GM12891 (cell line): ENCODE measurements around the gene NABP1. TPM values are rescaled to one million over a fixed set of nuclear protein-coding genes. Genes with fewer than 3 reads are reported as not detected.
A peak's percentile ranks its signal among the peaks of the same experiment; 100 is the strongest.

Experiments used
- DNase-seq: peaks from one replicate; pipeline ENCODE4 v3.0.0; 2011; ENCODE audit warnings: low spot score; ENCODE audit not compliant: insufficient read length
- FAIRE-seq: peaks from 2 replicates; lab custom pipeline; 2011; peaks lifted over from hg19 to GRCh38; lab: Jason Lieb, UNC
- PAX5 ChIP-seq: IDR thresholded peaks from 2 replicates; pipeline ENCODE4 v1.6.1; 2011; ENCODE audit warnings: low read length, moderate library complexity, mild to moderate bottlenecking; ENCODE audit not compliant: insufficient read depth, severe bottlenecking
- POLR2A ChIP-seq: IDR thresholded peaks from 2 replicates; pipeline ENCODE4 v1.6.1; 2011; ENCODE audit warnings: low read depth, low read length, control low read depth
- POLR2AphosphoS5 ChIP-seq: IDR thresholded peaks from 2 replicates; pipeline ENCODE4 v1.6.1; 2011; ENCODE audit warnings: low read depth, low read length, control low read depth
- POU2F2 ChIP-seq: IDR thresholded peaks from 2 replicates; pipeline ENCODE4 v1.6.1; 2011; ENCODE audit warnings: low read depth, mild to moderate bottlenecking, control low read depth, low read length, moderate library complexity
- SPI1 ChIP-seq: IDR thresholded peaks from 2 replicates; pipeline ENCODE4 v1.6.1; 2011; ENCODE audit warnings: low read depth, low read length, control low read depth
- TAF1 ChIP-seq: IDR thresholded peaks from 2 replicates; pipeline ENCODE4 v1.6.1; 2011; ENCODE audit warnings: low read depth, low read length, control low read depth
- polyA plus RNA-seq: library from polyadenylated mRNA; unstranded; fragments of >200 nt; gene quantifications from one replicate; pipeline ENCODE4 v1.2.1, GENCODE V29; 2012; ENCODE audit warnings: low read depth, missing spikeins, inconsistent platforms; ENCODE audit not compliant: missing spikeins

NABP1 gene, protein sequence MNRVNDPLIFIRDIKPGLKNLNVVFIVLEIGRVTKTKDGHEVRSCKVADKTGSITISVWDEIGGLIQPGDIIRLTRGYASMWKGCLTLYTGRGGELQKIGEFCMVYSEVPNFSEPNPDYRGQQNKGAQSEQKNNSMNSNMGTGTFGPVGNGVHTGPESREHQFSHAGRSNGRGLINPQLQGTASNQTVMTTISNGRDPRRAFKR
- 7.8 TPM for polyA plus RNA-seq

DNA sequence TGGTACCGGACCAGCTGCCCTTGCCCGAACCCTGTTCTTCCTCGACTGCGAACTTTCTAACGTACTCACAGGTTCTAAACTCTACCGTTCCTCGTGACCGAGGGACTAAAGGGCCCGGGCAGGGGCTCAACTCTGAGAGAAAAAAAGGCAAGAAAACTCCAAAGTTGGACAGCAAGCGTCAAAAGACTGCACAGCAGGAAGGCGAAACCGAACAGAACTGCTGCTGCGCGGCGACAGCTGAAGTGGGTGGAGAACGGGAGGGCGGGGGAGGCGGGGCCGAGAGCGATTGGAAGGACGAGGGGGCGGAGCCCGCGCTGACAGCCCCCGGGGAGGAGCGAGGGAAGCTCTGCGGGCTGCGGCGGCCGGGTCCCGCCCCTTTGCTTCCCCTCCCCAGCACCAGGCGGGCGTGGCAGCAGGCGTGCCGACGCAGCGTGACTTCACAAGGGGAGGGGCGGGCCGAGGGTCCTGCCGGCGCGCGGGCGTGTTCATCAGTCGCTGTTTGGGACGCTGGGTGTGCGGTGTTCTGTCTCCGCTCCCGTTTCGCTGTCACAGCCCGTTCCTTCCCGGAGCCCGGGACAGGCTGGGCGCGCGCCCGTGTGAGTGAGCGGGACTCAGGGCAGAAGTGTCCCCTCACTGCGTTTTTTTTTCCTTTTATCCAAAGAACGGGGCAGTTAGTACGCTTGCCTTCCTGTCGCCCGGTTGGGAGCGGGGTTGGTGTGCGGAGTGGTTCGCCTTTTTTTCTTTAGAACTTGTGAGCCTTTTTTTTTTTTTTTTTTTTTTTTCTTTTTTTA lies at the start of gene NABP1:
TSS of gene NABP1 (plus strand) at position 491 of the 791 bp plus-strand sequence. CDS start 479 bp downstream, outside the sequence.
- DNase-seq, result peak; percentile 64
- TF ChIP-seq TAF1 (peak; percentile 99), POLR2A (peak; percentile 100), POU2F2 (peak; percentile 96), POLR2AphosphoS5 (peak; percentile 100), SPI1 (0 out of 2 replicates have a peak, but pooled peaks have one; percentile 12), PAX5 (no peak)
- peak; percentile 99 for FAIRE-seq

DNA sequence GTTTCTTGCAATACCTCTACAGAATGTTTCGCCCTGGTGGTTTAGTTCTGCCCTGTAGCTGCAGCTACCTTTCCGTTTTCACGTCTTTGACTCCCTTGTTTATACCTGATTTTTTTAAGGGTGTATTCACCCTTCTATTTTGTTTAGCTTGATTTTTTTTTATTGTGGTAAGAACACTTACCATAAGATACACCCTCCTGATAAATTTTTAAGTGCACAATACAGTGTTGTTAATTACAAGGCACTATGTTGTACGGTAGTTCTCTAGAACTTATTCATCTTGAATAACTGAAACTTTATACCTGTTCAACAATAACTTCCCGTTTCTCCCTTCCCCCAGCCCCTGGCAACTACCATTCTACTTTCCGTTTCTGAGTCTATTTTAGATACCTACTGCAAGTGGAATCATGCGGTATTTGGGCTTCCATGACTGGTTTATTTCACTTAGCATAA lies 48.9 kb upstream of the NABP1 start:
- DNase-seq, result no peak
- TF ChIP-seq PAX5 (no peak), POLR2A (no peak), POU2F2 (no peak), SPI1 (no peak), TAF1 (no peak), POLR2AphosphoS5 (no peak)
- peak; percentile 65 for FAIRE-seq

DNA sequence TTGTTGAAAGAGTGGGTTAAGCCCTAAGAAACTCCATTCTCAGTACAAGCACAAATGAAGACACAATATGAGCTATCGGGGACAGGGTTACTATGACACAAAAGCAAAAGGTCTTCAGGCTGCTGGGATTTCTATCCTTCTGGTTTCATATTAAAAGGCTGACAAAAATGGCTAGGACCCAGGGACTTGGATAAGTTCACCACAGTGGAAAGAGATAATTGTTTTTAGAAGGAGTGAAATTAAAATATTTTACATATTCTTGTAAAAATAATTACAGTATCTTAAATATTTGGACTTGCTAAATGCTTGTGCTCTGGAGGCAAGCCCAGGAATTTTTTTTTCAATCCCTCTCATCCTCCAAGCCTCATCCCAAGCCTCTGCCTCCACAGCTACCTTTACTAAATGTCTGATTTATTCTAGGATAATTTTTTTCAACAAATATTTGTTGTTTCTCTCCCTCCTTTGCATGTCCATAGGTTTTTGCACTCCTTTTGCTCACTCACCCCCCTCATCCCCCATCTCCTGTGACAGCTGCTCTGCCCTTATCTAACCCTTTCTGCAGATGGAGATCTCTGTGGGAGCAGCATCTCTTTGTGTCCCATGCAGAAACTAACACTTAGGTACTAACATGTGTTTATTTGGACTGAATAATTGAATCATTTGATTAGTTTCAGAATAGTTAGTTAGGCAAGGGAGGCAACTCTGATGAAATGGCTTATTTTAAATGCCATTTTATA lies 47.8 kb upstream of the NABP1 start:
- FAIRE-seq (no peak), DNase-seq (no peak)
- TF ChIP-seq TAF1 (no peak), POU2F2 (no peak), SPI1 (no peak), POLR2AphosphoS5 (no peak), POLR2A (no peak), PAX5 (no peak)

DNA sequence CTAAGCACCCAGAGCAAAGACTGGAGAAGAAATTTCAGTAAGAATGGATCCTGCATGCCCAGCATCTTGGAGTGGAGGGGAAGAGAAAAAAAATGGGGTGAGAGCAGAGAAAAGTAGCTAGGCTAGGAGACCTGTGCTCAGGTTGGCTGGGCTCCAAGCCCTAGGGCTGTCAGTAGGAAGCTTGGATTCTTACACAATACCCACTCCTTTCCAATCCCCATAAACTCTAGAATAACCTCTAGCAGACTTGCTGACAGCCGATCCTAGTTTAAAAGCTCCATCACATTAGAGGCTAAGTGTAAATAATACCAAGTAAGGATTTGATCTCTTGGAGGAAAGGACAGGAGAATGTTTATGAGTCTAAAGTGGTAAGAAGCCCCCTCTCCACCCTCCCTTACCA lies 46.2 kb upstream of the NABP1 start:
- FAIRE-seq (no peak), DNase-seq (no peak)
- TF ChIP-seq SPI1 (no peak), POLR2A (no peak), PAX5 (no peak), POU2F2 (no peak), TAF1 (no peak), POLR2AphosphoS5 (no peak)

DNA sequence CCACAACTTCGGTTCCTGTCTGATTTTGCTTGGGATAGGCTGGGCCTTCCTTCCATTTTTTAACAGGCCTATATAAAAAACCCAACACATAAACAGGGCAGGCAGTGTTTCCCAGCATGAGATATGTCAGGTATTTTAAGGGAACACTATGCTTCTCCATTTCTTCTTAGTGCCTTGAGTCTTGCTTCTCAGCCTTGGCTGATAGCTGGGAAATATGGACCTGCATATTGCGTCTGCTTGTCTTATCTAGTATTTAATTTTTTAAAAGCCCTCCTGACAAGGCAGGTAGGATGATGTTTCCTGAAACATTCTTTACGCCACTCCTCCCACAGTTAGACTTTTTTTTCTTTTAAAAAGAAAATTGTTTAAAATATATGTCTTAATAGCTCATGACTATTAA lies 45.5 kb upstream of the NABP1 start:
- DNase-seq (no peak), FAIRE-seq (no peak)
- no peak for TF ChIP-seq POLR2A

DNA sequence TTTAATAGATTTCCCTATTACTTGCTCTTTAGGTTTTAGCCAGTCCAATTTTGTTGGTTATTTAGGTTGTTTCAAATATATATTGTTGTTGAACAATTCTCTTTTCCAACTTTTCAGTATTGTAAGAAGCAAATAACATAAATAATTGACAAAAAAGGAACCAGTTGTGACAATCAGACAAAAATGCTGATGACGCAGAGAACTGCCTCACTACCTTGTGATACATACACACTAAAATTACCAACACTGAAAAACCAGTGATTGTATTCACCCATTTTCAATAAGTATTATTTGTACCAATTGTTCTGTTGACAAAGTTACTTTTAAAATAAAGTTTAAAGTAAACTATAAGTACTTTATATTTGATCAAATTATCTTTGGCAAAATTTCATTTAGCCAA lies 43.1 kb upstream of the NABP1 start:
- DNase-seq, result no peak
- no peak for FAIRE-seq
- TF ChIP-seq TAF1 (no peak), PAX5 (no peak), POLR2A (no peak), POU2F2 (no peak), SPI1 (no peak), POLR2AphosphoS5 (no peak)

DNA sequence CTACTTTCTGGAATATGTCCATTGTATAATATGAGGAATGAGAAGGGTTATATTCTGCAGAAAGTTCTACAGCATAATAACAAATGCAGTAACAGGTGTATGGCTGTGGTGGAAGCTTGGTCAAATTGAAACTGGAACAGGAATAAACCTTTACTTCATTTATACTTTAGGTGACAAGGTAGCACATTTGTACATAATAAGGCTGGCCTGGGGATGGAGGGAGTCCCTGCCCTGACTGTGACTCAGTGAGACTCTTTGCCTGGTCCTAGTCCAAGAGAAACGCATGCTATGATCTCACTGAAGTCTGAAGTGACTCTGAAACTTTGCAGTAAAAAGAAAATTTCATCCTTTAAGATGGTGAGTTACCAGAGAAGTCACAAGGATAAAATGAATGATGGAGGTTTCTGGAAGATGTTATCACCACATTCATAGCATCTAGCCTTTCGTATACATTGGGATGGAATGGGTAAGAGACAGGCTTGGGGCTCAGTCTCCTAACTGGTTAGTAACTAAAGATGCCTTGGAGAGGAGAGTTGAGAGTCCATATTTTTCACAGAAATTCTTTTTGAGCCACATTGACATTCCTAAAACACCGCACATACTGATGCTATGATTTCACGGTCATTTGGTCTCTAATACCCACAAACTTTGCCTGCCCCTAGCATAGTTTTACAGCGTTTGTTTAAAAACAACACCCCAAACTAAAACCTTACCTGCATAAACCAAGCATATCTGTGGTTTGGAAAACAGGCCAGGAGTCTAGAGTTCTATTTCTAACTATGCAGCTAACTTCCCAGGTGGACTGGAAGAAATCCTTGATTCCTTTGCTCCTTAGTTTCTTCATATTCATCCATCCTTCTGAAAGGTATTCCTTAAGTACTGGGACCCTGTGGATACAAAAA lies 42.4 kb upstream of the NABP1 start:
- DNase-seq (no peak), FAIRE-seq (peak; percentile 89)
- TF ChIP-seq SPI1 (no peak), POU2F2 (no peak), TAF1 (no peak)

DNA sequence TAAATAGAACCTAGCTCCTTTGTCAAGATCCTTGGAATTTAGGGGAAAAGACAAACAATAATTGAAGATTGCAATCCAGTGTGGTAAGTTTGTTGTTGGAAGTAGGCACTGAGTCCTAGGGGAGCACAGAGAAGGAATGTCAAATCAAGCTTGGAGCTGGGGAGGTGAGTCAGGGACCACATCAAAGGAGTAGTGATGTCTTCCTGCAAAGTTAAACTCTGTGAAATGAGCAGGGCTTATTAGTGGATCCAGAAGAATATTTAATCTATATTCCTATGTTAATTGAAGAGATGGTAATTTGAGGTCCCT lies 41.7 kb upstream of the NABP1 start:
- FAIRE-seq (no peak), DNase-seq (no peak)
- no peak for TF ChIP-seq POU2F2
- TF ChIP-seq TAF1, result no peak
- TF ChIP-seq PAX5, result no peak
- no peak for TF ChIP-seq SPI1
- no peak for TF ChIP-seq POLR2AphosphoS5
- TF ChIP-seq POLR2A, result no peak

DNA sequence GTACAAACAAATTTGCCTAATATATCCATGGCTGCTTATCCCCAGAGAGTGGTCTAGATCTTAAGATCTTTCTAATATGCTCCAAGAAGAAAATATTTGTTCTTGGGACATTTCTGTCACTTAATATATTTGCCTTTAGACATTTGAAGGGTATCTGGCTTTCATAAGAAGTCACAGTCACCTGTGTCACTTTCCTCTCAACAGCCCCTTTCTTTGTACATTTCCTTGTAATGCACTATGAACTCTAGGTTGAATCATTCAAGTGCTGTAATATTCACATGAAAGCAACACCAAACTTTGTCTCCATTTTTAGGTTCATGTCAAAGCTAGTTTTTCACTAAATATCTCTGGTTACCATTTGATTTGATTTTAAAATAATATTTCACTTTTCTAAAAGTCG lies 41.4 kb upstream of the NABP1 start:
- DNase-seq (no peak), FAIRE-seq (no peak)
- TF ChIP-seq PAX5, result no peak
- TF ChIP-seq TAF1, result no peak
- TF ChIP-seq POU2F2, result no peak
- no peak for TF ChIP-seq SPI1
- TF ChIP-seq POLR2A, result no peak
- TF ChIP-seq POLR2AphosphoS5, result no peak
